Activated CD8-positive, alpha-beta memory T cell treated with anti-CD3 and anti-CD28 coated beads, Interleukin-2, amount 50 U/mL, for 48 hours (primary cell): ENCODE results near the gene PLA2G4D.

Source experiments
- DNase-seq: peaks from one replicate; pipeline ENCODE4 v3.0.0-alpha.2; 2020

PLA2G4D gene

DNA sequence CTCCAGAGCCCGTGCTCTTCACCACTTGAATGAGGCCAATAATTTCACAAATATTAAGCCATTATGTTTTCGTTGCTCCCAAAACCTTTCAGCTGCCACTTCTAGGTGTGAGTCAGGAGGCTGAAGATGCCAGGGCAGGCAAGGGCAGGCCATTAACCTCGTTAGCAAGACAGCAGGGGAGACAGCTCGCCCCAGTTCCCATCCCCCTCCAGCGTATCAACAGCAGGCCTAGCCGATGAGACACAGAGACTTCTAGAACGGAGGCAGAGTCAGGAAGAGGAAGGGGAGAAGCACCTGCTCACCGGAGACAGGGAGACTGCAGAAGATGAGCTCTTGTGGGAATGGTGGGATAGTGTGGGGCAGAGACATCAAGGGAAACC, 45.6 kb downstream of the PLA2G4D start:
- DNase-seq: no peak

DNA sequence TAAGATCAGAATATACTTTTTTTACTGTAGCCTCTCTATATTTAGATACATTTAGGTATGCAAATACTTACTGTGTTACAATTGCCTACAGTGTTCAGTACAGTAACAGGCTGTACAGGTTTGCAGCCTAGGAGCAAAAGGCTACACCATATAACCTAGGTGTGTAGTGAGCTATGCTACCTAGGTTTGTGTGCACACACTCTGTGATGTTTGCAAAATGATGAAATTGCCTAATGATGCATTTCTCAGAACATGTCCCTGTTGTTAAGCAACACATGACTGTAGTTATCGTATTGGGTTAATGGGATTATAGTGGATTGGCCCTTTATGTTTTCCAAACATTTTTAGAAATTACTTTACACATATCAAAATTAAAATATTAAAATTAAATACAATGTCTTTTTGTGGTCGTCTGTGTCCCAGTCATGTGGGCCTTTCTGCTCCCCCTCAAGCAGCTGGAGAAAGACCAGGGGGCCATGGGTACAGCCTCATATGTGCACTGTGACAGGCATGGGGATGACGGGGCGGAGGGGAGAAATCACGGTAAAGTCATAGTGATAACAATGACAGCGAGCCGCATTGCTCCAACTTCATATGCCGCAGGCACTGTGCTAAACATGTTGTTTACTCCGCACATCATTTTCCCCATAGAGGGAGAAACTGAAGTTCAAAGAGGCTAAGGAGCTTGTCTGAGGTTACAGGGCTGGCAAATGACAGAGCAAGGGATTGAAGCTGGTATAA, 46.1 kb downstream of the PLA2G4D start:
- DNase-seq: no peak

DNA sequence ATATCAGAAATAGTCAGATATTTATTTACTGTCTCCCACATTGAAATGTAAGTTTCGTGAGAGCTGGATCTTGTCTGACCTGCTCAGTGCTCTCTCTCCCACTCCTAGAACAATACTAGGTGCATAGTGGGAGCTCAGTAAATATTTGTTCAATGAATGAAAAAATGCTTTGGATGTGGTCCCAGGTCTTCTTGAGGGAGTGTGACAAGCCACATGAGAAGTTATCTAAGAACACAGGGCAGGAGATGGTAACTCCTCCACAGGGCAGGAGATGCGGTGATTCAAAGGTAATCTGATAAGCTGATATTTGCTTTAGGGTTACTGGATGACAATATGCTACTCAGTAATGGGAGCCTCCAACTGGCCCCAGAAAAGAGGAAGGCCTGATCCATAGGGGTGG, 47.8 kb downstream of the PLA2G4D start:
- no peak for DNase-seq

DNA sequence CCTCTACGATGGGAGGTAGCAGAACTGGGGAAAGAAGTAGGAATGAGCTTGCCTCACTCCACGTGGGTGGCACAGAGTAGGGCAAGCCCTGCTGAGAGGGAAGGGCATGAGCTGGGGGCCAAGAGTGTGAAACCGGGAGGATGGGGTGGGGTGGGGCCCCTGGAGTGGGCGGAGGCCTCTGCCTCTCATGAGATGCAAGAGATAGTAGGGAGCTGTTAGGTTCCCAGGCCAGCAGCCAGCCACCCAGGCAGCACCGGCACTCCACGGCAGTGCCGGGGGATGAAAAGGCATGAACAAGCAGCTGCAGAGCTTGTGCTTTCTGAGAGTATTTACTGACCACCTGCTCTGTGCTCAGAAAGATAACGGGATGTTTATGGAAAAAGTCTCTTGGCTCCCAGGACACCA, 49.1 kb downstream of the PLA2G4D start:
- DNase-seq: no peak

DNA sequence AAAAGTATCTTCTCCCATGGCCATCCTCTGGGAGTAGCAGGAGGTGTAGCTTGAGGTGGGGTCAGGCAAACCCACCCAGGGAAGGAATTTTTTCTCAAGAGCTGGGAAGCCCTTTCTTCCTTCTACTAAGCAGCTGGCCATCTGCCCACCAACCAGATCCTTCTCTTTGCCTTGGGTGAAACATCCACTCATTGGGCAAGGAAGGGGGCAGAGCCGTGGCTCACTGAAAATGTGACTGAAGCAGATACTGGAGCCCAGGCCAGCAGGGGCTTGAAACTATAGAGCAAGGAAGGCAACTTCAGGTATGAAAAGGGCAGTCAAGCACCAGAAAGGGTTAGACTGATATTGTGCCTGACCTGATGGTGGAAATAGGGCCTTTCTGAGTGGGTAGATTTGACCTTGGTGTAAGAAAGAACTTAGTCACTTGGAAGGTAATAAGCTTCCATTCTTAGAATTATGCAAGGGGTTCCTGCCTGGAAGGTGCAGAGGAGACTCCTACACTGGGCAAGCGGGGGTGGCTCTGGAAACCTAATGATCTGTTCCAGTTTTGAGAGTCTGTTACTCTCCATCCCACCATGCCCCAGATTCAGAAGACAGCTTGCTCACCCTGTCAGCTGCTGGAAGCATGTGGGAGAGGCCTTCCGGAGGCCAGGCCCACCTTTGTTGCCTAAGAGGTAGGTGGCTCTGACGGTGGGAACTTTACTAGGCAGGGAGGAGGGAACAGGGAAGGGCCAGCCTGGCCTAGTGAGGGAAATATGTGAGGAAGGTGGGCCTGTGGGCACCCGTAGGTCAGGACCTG, 51.6 kb downstream of the PLA2G4D start:
- peak; percentile 35 for DNase-seq

DNA sequence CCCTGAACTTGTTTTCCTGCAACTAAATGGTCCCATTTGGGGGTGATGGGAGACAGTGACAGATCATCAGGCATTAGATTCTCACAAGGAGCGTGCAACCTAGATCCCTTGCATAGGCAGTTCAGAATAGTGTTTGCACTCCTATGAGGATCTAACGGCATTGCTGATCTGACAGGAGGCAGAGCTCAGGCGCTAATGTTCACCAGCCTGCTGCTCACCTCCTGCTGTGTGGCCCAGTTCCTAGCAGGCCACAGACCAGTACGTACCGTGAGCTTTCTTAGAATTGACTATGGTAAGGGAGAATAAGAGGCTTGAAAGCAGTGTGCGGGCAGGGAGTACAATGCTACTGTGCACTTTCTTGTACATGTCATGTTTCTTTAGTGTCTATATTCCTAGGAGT, 56.0 kb downstream of the PLA2G4D start:
- DNase-seq: no peak

DNA sequence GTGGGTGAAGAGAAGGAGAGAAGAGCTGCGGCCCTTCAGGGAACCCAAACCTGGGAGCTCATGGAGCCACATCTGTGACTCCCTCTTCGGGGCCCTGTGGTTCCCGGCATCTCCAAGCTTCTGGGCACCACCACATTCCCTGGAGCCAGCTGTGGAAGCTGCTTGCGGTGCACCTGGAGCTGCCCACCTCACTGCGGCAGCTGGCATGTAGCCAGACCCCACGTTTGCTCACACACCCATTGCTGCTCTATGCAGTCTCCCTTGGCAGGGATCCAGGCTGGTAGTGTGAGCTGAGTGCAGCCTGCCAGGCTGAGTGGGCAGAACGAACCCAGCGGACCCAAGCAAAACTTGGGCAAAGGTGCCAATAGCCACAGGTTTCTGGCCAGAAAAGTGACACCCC, 56.7 kb downstream of the PLA2G4D start:
- DNase-seq: no peak

DNA sequence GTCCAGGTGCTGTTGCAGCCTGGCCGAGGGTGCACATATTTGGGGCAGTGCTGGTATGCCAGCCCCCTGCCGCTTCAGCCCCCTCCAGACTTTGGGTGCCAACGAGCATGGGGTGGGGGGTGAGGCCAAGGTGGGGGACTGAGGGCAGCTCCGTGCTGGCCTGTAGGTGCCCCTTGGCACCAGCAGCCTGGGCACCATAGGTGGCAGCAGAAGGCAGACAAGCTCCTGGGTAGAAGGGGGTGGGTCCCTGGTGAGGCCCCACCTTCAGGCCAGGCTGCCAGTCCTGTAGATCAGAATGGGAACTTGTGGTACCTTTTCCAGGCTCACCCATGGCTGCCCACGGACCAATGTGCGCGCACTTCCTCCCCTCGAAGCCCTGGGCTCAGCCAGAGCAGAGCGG, 57.4 kb downstream of the PLA2G4D start:
- no peak for DNase-seq

DNA sequence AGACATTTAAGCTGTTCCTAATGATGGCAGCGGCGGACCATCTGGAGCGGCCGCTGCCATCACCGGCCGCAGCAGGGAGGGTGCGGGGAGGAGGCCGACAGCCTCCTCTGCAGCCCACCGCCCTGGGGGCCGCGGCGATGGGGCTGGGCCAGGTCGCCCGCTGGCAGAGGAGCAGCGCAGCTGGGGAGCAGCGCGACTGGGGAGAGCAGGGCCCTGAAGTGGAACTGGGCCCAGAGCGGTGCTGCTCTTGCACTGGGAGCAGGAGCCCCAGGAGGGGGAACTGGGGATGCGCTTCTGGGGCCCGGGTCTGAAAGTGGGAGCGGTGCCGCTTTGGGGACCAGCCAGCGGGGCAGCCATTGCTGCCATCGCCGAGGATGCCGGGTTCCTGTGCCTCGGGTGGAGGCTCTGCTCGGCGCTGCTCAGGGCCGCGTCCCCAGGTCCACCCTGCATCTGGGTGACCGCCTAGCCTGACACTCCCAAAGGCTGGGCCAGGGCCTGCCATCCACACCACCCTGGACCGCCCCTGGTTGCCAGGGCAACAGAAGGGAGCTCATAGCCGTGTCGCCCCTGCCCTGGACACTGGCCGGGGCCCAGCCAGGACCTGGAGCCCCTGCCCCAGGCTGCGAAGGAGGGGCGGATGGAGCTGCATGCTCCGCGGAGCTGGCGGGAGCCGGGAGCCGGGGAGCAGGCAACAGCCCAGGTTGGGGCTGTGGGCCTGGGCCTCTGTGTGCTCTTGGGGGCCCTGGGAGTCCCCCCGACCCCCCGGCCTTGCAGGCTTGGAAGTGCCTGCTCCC, 58.1 kb downstream of the PLA2G4D start:
- no peak for DNase-seq

DNA sequence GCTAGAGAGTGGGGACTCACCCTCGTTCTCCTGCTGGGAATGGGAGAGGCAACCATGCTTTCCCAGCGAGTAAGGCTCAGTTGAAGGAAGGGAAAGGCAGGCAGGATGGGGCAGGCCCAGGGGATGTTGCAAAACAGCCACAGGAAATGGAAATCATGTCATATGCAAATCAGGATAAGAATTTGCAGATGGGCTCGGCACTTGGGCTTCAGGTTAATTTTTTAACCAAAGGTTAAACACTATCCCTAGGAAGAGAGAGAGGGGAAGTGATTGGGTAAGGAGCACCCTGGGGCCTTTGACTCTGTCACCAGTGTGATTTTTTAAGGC, 59.0 kb downstream of the PLA2G4D start:
- DNase-seq: no peak

DNA sequence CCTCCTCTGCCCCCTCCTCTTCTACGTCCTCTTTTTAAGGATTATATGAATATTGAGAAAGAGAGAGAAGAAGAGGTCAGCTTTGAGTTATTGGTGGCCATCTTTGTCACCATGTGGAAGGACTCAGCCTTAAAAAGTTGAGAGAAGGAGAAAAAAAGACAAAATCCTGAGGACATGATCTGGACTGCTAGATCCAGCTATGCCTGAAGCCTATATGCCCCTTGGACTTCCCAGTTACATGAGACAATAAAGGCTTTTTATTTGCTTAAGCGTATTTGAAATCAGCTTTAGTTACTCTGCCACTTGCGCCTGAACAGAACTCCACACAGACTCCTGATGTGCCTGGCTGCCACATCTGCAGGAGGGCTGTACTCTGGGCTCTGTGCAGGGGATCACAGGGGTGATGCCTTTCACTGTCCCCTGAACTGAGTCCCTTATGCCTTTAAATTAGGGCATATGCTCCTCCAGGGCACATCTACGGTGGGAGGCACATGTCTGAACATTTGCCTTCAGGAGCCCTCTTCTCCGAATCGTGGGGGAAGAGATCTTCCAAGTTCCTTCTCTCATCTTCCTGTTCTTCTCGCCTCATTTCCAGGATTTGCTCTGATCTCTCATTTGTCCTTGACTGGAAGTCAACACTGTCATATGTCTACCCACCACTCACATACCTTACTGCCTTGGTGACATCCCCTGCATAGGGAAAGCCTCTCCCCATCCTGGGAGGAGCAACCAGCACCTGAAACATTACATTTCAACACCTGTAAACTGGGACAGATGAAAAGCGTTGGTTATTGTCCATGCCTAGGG, 59.5 kb downstream of the PLA2G4D start:
- DNase-seq: no peak

DNA sequence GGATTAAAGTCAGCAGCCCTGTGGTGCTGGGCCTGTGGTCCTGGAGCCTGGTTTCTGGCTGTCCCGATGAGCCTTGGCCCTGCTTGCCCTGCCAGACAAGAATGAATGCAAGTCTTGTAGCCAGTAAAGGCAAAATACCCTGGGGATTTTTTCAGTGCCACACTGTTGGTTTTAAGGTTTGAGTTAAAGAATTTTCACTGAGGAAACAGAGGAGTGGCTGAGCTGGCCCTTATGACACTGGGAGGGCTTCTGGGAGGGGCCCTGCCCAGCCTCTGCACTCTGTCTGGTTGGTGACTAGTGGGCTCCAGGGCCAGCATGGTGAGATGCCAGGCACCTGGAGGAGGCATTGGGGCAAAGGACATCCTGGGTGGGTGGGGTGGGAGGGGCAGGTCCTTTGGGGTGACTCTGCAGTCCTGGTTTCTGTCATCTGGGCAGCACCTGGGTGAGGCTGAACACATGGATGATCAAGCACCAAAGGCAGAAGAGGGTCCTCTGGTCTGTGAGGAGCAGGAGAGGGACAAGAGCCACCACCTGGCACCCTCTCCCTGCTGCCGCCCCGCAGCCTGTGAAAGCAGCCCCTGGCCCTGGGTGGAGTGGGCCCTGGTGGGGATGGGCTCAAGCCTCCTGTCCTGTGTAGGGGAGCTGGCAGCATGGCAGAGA, 61.0 kb downstream of the PLA2G4D start:
- no peak for DNase-seq

DNA sequence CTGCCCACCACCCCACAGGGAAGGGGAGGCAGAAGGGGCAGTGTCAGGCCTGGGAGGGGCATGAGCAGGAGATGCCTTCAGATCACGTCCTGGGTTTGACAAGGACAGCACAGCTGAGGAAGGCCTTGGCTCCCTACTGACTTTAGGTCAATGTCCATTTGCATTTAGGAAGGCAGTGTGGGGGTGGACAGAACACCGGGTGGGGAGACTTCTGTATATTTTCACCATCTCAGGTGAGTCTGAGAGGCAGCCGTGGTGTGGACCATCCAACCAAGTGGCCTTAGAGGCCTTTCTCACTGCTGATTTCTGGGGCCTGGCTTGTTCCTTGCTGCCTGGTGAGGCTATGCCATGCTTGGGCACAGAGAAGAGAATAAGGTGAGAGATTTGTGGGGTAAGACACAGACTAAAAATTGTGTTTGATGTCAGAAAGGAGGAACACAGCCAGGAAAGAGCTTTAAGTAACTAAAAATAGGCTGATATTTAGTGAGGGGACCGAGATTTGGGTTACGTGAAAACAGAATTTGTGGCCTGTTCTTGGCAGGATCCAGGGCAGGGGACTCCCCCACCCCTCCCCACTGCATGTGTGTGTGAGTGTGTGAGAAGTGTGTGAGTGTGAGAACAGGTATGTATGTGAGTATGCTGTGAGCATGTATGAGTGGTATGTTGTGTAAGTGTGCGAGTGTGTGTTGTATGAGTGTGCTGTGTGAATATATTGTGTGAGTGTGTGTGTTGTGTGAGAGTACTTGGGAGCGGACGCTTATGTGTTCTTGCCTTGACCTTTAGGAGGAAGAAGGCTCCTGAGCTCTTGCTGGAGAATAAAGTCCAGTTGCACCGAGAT, 61.8 kb downstream of the PLA2G4D start:
- DNase-seq: no peak

DNA sequence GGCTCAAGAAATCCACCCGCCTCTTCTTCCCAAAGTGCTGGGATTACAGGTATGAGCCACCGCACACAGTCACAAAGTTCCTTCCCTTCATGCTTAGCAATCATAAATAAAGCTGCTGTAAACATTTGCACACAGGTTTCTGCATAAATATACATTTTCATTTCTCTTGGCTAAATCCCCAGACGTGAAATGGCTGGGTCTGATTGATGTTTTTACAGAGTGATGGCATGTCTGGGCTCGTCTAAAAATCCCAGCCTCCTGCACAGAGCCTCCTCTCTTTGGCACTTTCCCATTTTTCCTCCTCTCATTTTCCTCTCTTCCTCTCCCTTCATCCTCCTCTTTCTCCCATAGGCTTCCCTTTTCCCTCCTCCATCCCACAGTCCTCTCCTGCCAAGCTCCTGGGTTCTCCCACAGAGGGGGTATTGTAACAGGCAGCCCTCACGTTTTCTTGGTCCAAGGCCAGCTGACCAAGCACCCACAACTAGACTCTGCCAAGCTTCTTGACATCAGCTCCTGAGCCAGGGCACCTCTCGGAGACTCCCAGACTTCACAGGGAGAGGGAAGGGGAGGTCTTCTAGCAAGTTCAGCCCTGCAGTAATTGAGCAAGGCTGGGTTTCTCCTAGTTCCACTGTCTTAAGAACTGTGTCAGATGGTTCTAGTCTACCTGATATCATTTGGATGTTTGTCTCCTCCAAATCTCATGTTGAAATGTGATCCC, 63.0 kb downstream of the PLA2G4D start:
- no peak for DNase-seq

DNA sequence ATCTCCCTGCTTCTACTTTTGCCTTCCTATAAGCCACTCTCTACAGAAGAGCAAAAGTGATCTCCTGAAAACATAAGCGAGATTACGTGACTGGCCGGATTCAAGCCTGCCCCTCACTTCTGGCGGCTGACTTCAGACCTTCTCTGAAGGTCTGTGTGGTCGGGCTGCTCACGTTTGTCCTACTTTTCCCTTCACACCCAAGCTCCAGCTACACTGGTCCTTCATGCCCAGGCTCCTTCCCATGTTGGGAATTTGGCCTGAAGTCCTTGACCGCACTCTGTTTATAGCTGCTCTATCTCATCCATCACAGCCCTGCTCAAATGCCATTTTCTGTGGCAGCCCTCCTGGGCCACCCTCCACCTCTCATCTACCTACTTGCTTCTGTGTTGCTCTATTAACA, 66.8 kb downstream of the PLA2G4D start:
- no peak for DNase-seq

DNA sequence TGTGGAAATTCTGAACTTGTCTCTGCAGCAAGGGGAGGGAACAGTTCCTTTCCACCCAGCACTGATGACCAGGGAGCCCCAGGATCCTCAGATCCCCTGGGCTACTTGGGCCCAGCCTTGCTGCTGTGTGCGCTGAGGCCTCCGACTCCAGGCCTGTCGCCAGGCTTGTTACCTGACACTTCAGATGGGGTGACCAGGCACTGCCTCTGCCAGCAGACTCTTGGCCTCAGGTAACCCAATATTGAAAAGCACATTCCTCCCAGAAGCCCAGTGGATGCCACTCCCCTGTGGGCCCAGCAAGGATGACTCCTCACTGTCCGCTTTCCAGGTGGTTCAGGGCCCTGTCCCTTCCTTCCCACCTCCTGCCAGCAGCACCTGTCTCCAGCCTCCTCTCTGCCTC, 70.1 kb downstream of the PLA2G4D start:
- no peak for DNase-seq

DNA sequence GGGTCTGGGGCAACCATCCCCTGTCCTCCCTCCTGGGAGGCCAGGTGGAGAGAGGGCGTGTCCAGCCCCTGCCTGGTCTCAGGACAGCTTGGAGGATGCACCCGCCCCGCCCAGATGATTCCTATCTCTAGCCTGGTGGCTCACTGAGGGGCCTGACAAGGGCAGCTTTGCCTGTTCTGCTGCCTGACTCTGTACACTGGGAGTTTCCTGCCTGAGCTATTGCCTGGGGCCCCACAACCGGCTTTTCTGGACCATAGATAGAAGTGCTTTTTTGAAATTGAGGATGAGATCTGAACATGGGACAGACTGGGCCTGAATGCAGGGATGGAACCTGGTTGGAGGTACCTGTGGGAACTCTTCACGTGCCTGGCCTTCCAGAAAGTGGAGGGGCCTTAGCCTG, 72.8 kb downstream of the PLA2G4D start:
- DNase-seq: no peak

DNA sequence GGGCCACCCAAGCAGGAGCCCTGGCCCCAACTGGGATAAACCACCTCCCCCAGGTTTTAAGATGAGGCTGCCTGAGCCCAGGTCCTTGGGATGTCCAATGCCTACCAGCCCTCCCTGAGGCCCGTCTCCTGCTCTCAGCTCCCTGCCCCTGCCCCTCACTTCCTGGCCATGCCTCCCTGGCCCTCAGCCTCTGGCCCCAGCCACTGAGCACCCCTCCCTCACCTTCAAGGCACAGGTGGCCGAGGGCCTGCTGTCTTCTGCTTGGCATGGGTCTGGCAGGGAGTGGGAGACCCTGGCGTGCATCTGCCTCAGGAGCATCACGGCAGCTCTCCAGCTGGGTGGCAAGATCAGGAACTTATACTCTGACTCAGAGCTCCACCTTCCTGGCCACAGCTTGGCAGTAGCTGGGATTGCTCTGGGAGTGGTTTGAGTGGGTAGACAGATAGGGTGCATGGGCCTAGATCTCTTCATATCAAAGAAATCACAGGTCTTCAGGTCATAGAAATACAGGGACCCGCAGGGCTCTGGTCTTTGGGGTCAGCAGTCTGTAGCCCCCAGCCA, 73.6 kb downstream of the PLA2G4D start, which contains the start of gene PLA2G4E:
PLA2G4E (minus strand) TSS at position 330 of the 561 bp plus-strand sequence; CDS start at position 318, 12 bp downstream.
- DNase-seq: no peak

DNA sequence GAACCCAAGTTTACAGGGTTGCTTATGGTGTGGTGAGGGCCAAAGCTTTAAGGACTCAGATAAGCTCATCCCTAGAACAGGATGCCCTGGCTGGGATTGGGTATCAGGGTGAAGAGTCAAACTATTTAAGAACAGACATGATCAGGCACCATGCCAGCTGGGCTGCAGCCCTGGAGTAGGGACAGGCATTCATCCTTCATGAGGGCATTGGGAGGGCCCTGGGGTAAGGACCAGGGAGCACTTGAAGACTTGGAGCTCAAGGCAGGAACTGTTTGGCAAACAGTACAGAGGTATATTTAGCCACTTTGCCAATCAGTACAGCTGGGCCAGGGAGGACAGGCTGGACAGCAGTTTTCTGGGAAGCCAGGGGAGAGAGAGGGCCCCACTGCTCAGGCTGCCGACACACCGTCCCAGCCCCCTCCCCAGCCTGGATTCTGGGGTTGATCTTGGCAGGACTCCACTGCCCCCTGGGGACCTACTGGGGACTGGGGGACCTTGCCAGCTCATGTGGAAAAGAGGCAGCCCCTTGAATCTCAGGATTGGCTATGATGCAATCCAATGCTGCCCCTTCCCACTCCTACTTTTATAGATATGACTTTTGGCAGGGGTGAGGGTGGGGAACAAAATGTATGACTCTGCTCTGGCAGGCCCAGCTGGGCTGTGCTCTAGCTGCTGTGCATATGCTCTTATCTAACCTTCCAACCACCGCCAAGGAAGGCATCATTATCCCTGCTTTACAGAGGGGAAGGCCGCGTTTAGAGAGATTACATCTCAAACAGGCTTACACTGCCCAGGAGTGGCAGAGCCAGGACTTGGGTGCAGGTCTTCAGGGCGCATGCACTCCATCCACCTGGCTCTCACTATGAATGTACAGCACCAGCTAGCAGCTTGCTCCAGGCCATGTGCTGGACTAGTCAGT, 75.8 kb downstream of the PLA2G4D start:
- no peak for DNase-seq
